B cell (primary cell): ENCODE results near the gene BPIFB6. TPM values are rescaled to one million over a fixed set of nuclear protein-coding genes. Genes with fewer than 3 reads are reported as not detected.

ENCODE experiments used
- ATAC-seq: fragments of 200-7000 bp; cut with Tn5 transposase; one replicate; pipeline ENCODE4 v1.10.0; 2021; ENCODE audit warnings: low read depth, mild to moderate bottlenecking, moderate number of reproducible peaks, moderate library complexity
- CTCF ChIA-PET: fragments of 350-600 bp; sonication (Branson Sonifier 250); formaldehyde crosslinking; loops from one replicate; lab custom pipeline; 2021; ENCODE audit warnings: antibody characterized with exemption, inconsistent platforms; lab: Charles Lee
- POLR2A ChIA-PET: fragments of 350-600 bp; sonication (Branson Sonifier 250); formaldehyde crosslinking; loops from one replicate; lab custom pipeline; 2021; ENCODE audit warnings: antibody characterized with exemption; lab: Charles Lee
- DNase-seq: peaks from one replicate; pipeline ENCODE4 v3.0.0; 2013
- H2AFZ ChIP-seq: 2 replicates; pipeline ENCODE4 v1.6.1; 2012; ENCODE audit warnings: mild to moderate bottlenecking, low read depth, low read length; ENCODE audit not compliant: insufficient read depth, poor library complexity, severe bottlenecking
- H3K27ac ChIP-seq, 2 donors: 1 replicate in 1 of 2; 2 replicates in 1 of 2; pipeline ENCODE4 v1.5.1; 2012 to 2013; ENCODE audit warnings: low read length in 2 of 2, mild to moderate bottlenecking in 2 of 2, moderate library complexity in 1 of 2
- H3K27me3 ChIP-seq, 4 experiments: fragments of 200-600 bp in 1 of 4; sonication (generic) in 1 of 4; replicated peaks in 1 of 4; 1 replicate in 2 of 4; 2 replicates in 2 of 4; pipeline versions ENCODE4 v1.6.1 to v1.7.0; 2013 to 2016; ENCODE audit warnings: low read length in 3 of 4, mild to moderate bottlenecking in 2 of 4, mixed read lengths in 1 of 4, moderate library complexity in 1 of 4; ENCODE audit not compliant: insufficient read depth in 4 of 4, control insufficient read depth in 3 of 4; ENCODE audit errors: control extremely low read depth in 1 of 4
- H3K36me3 ChIP-seq, 2 experiments: replicated peaks in 1 of 2; 1 replicate in 1 of 2; 2 replicates in 1 of 2; pipeline versions ENCODE4 v1.6.1 to v1.7.1; 2013; ENCODE audit warnings: low read length in 1 of 2; ENCODE audit not compliant: insufficient read depth in 2 of 2, control insufficient read depth in 1 of 2; ENCODE audit errors: control extremely low read depth in 1 of 2, extremely low read depth in 1 of 2
- H3K4me1 ChIP-seq, 2 donors: fragments of 200-600 bp in 1 of 2; sonication (generic) in 1 of 2; 1 replicate in 1 of 2; 2 replicates in 1 of 2; pipeline versions ENCODE4 v1.5.1 to v1.6.1; 2013 to 2017; ENCODE audit warnings: low read length in 2 of 2; ENCODE audit not compliant: control insufficient read depth in 2 of 2, insufficient read depth in 2 of 2
- H3K4me2 ChIP-seq: replicated peaks from 2 replicates; pipeline ENCODE3; 2012; ENCODE audit warnings: mild to moderate bottlenecking, low read depth, low read length; ENCODE audit not compliant: poor library complexity, severe bottlenecking
- H3K4me3 ChIP-seq, 5 experiments: fragments of 200-600 bp in 1 of 5; sonication (generic) in 1 of 5; 1 replicate in 3 of 5; 2 replicates in 2 of 5; pipeline versions ENCODE4 v1.5.1 to v1.7.0; 2011 to 2016; ENCODE audit warnings: low read length in 4 of 5, mild to moderate bottlenecking in 4 of 5, low read depth in 2 of 5, control low read depth in 1 of 5, moderate library complexity in 1 of 5; ENCODE audit not compliant: insufficient read depth in 1 of 5; ENCODE audit errors: control extremely low read depth in 1 of 5, extremely low read depth in 1 of 5
- H3K79me2 ChIP-seq: fragments of 200-600 bp; sonication (generic); one replicate; pipeline ENCODE4 v1.6.0; 2016; ENCODE audit warnings: low read length; ENCODE audit not compliant: control insufficient read depth, insufficient read depth
- H3K9ac ChIP-seq: fragments of 200-600 bp; sonication (generic); 2 replicates; pipeline ENCODE4 v1.6.1; 2017; ENCODE audit warnings: mild to moderate bottlenecking, low read length, moderate library complexity
- H3K9me3 ChIP-seq, 3 donors: one replicate each; pipeline versions ENCODE4 v1.6.1 to v1.7.1; 2013; ENCODE audit warnings: low read length in 2 of 3; ENCODE audit not compliant: control insufficient read depth in 2 of 3, insufficient read depth in 1 of 3; ENCODE audit errors: control extremely low read depth in 1 of 3
- H4K20me1 ChIP-seq: 2 replicates; pipeline ENCODE4 v1.6.0; 2012; ENCODE audit warnings: mild to moderate bottlenecking, low read length; ENCODE audit not compliant: insufficient read depth, control insufficient read depth, poor library complexity, severe bottlenecking
- H3K27ac Mint-ChIP-seq: one replicate; pipeline ENCODE4 v1.8.0; 2021; ENCODE audit warnings: mixed read lengths
- H3K27me3 Mint-ChIP-seq: one replicate; pipeline ENCODE4 v1.8.0; 2021; ENCODE audit warnings: mixed read lengths
- H3K4me1 Mint-ChIP-seq: one replicate; pipeline ENCODE4 v1.8.0; 2021; ENCODE audit warnings: mixed read lengths
- H3K4me3 Mint-ChIP-seq: one replicate; pipeline ENCODE4 v1.8.0; 2021; ENCODE audit warnings: mixed read lengths
- H3K9me3 Mint-ChIP-seq: one replicate; pipeline ENCODE4 v1.8.0; 2022; ENCODE audit warnings: mixed read lengths; ENCODE audit not compliant: insufficient read depth
- EZH2 ChIP-seq: IDR thresholded peaks from 2 replicates; pipeline ENCODE4 v1.6.1; 2012; ENCODE audit warnings: borderline replicate concordance, low read depth, mild to moderate bottlenecking, moderate library complexity, low read length; ENCODE audit not compliant: insufficient read depth, poor library complexity, severe bottlenecking
- WGBS: methylation state at CpG from one replicate; pipeline ENCODE4 v1.1.5; 2013; ENCODE audit warnings: missing lambda C conversion rate; ENCODE audit not compliant: insufficient coverage; 5-methylcytosine and 5-hydroxymethylcytosine counted together
- intact Hi-C: fragments of 100-400 bp; cut with micrococcal nuclease; formaldehyde crosslinking; loops from one replicate; pipeline ENCODE4 v1.10.0; 2022
- polyA plus RNA-seq: library from polyadenylated mRNA; depleted of rRNA; stranded (reverse); fragments of >200 nt; gene quantifications from 2 replicates; pipeline ENCODE4 v1.2.3, GENCODE V29; 2012
- total RNA-seq, 2 donors: library from RNA; stranded (reverse); fragments of 120-200 nt in 1 of 2; gene quantifications; 1 replicate in 1 of 2; 2 replicates in 1 of 2; pipeline versions ENCODE4 v1.2.3 to v1.2.4, GENCODE V29; 2013 to 2022
- TF ChIP-seq, protein P1 (sequence below): fragments of 200-600 bp; IDR thresholded peaks from one replicate; pipeline ENCODE4 v1.8.0; 2022; ENCODE audit warnings: antibody characterized with exemption, mild to moderate bottlenecking

Gene BPIFB6
- total and polyA plus RNA-seq, 2 donors (not counting 1 experiment from before 2014, with no cell fraction given): not detected

DNA sequence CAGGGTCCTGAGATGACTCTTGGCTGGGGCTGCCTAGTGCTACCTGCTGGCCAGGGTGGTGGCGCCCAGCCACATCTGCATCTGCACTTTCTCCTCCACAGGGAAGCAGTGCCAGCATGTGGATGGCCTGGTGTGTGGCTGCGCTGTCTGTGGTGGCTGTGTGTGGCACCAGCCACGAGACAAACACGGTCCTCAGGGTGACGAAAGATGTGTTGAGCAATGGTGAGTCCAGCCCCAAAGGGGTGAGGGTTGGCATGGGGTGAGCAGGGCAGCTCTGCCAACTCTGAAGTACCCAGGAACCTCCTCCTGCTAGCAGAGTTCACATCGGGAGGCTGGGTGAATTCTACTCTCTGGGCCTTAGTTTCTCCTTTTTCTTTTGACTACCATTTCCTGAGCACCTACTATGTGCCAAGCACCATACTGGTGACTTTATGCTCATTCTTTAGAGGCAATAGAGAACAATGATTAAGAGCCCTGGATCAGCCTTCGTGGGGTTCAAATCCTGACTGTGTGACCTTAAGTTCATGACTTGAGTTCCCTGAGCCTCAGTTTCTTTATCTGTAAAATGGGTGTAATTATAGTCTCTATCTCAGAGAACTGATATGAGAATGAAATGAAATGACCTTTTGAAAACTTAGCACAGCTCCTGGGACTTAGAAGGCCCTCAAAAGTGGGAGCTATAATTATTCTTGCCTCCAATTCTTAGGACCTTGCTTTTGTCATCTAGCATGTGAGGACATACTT lies 50.1 kb downstream of the BPIFB6 start:
- Mint-ChIP-seq H3K4me3 (no peak overlapping the region), H3K27me3 (peaks cover 8% of the 10 kb centered on the region), H3K27ac (no peak overlapping the region), H3K9me3 (no peaks in the 10 kb centered on the region), H3K4me1 (no peaks in the 10 kb centered on the region)
- no peak overlapping the region for H3K4me2 ChIP-seq
- ATAC-seq (no peak), DNase-seq (no peak)
- H3K27ac ChIP-seq: no peak overlapping the region
- no peaks in the 10 kb centered on the region for H3K79me2 ChIP-seq
- no peak overlapping the region for H2AFZ ChIP-seq
- TF ChIP-seq, protein P1, sequence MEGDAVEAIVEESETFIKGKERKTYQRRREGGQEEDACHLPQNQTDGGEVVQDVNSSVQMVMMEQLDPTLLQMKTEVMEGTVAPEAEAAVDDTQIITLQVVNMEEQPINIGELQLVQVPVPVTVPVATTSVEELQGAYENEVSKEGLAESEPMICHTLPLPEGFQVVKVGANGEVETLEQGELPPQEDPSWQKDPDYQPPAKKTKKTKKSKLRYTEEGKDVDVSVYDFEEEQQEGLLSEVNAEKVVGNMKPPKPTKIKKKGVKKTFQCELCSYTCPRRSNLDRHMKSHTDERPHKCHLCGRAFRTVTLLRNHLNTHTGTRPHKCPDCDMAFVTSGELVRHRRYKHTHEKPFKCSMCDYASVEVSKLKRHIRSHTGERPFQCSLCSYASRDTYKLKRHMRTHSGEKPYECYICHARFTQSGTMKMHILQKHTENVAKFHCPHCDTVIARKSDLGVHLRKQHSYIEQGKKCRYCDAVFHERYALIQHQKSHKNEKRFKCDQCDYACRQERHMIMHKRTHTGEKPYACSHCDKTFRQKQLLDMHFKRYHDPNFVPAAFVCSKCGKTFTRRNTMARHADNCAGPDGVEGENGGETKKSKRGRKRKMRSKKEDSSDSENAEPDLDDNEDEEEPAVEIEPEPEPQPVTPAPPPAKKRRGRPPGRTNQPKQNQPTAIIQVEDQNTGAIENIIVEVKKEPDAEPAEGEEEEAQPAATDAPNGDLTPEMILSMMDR: no peak
- TF ChIP-seq EZH2: no peak
- H3K27me3 ChIP-seq: peaks cover 0 to 4% (median 0%) of the 10 kb centered on the region in 4 experiments
- intact Hi-C loops: no loop called here
- no peaks in the 10 kb centered on the region for H3K36me3 ChIP-seq
- WGBS: 85% methylated on average over 6 of the region's 7 CpGs
- no peaks in the 10 kb centered on the region for H4K20me1 ChIP-seq
- H3K4me1 ChIP-seq: no peaks in the 10 kb centered on the region
- ChIA-PET CTCF (no interaction called here), POLR2A (no interaction called here)
- H3K9me3 ChIP-seq: no peaks in the 10 kb centered on the region
- H3K4me3 ChIP-seq: no peak overlapping the region
- no peak overlapping the region for H3K9ac ChIP-seq

DNA sequence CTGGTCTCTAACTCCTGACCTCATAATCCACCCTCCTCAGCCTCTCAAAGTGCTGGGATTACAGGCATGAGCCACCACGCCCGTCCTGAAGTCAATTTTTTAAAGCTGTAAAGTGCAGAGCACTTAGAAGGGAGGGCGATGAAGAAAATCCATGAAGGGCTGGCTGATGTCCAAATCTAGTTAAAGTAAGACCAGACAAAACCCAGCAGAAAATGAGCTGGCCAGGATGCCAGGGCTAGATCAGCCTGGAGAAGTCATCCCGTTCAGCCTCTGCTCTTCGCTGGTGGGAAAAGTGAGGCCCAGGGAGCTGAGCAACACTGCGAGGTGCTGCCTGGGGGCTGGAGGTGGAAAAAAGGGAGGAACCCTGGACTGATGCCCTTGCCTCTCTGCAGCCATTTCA lies 51.1 kb downstream of the BPIFB6 start:
- Mint-ChIP-seq H3K27ac (no peak overlapping the region), H3K4me1 (no peaks in the 10 kb centered on the region), H3K27me3 (peaks cover 5% of the 10 kb centered on the region), H3K4me3 (no peak overlapping the region), H3K9me3 (no peaks in the 10 kb centered on the region)
- CTCF ChIA-PET: no interaction called here
- no peak overlapping the region for H3K27ac ChIP-seq
- intact Hi-C loops: no loop called here
- no peaks in the 10 kb centered on the region for H3K4me1 ChIP-seq
- H3K9me3 ChIP-seq: no peaks in the 10 kb centered on the region
- TF ChIP-seq, protein P1: no peak
- TF ChIP-seq EZH2: no peak
- no peak overlapping the region for H3K9ac ChIP-seq
- H2AFZ ChIP-seq: no peak overlapping the region
- DNase-seq (no peak), ATAC-seq (no peak)
- H3K79me2 ChIP-seq: no peaks in the 10 kb centered on the region
- peaks cover 0 to 2% (median 0%) of the 10 kb centered on the region in 4 experiments for H3K27me3 ChIP-seq
- no peak overlapping the region for H3K4me3 ChIP-seq
- WGBS: 92% methylated on average over 4 of the region's 6 CpGs
- no peaks in the 10 kb centered on the region for H3K36me3 ChIP-seq
- H4K20me1 ChIP-seq: no peaks in the 10 kb centered on the region
- H3K4me2 ChIP-seq: no peak overlapping the region
- POLR2A ChIA-PET: no interaction called here
